ENCODE measurements around the gene PAIP2. TPM values are rescaled to one million over a fixed set of nuclear protein-coding genes. Genes with fewer than 3 reads are reported as not detected.

PAIP2 gene
- total RNA-seq (2014; rRNA removed; shearing (Covaris generic)), result 66.6 and 67.8 TPM in 2 replicates

- peak; percentile 96 for DNase-seq (ENCODE audit: low read depth)
These were observed at the start of gene PAIP2 for GRCh38 chr5:139341689-139342422. PAIP2 (plus strand) TSS chr5:139341854; CDS start chr5:139363785, 21,931 bp downstream.

GRCh38 chr5:139293202-139293506 lies 48.5 kb upstream of the PAIP2 start:
- no peak for DNase-seq (ENCODE audit: low read depth)

- peak; percentile 94 for DNase-seq (ENCODE audit: low read depth)
These were observed 47.9 kb upstream of the PAIP2 start, which contains the start of gene MATR3 for GRCh38 chr5:139293507-139294373. MATR3 (plus strand) TSS chr5:139293740; CDS start chr5:139307416, 13,676 bp downstream.

- DNase-seq (ENCODE audit: low read depth), result peak; percentile 83
These were observed 47.1 kb upstream of the PAIP2 start for GRCh38 chr5:139294374-139295165.

GRCh38 chr5:139295346-139296057 lies 46.2 kb upstream of the PAIP2 start:
- DNase-seq (ENCODE audit: low read depth), result no peak

GRCh38 chr5:139296198-139296597 lies 45.5 kb upstream of the PAIP2 start:
- DNase-seq (ENCODE audit: low read depth), result no peak

GRCh38 chr5:139296862-139297326 lies 44.8 kb upstream of the PAIP2 start:
- DNase-seq (ENCODE audit: low read depth), result no peak

GRCh38 chr5:139297439-139298133 lies 44.1 kb upstream of the PAIP2 start:
- no peak for DNase-seq (ENCODE audit: low read depth)

- DNase-seq (ENCODE audit: low read depth), result no peak
These were observed 43.4 kb upstream of the PAIP2 start for GRCh38 chr5:139298242-139298641.

- DNase-seq (ENCODE audit: low read depth), result no peak
These were observed 42.2 kb upstream of the PAIP2 start for GRCh38 chr5:139299486-139299885.

- no peak for DNase-seq (ENCODE audit: low read depth)
These were observed 39.7 kb upstream of the PAIP2 start for GRCh38 chr5:139301808-139302499.

GRCh38 chr5:139304391-139305324 lies 37.0 kb upstream of the PAIP2 start:
- DNase-seq (ENCODE audit: low read depth), result no peak

- no peak for DNase-seq (ENCODE audit: low read depth)
These were observed 35.5 kb upstream of the PAIP2 start for GRCh38 chr5:139306197-139306596.

- DNase-seq (ENCODE audit: low read depth), result no peak
These were observed 34.9 kb upstream of the PAIP2 start for GRCh38 chr5:139306628-139307379.

GRCh38 chr5:139308797-139309196 lies 32.9 kb upstream of the PAIP2 start:
- DNase-seq (ENCODE audit: low read depth), result no peak

- DNase-seq (ENCODE audit: low read depth), result peak; percentile 71
These were observed 30.9 kb upstream of the PAIP2 start for GRCh38 chr5:139310715-139311186.

- DNase-seq (ENCODE audit: low read depth), result no peak
These were observed 29.6 kb upstream of the PAIP2 start for GRCh38 chr5:139312075-139312474.

- no peak for DNase-seq (ENCODE audit: low read depth)
These were observed 27.4 kb upstream of the PAIP2 start for GRCh38 chr5:139314276-139314675.

Data from M059J (cell line).